PC-9 (cell line): ENCODE results near the gene OR4F15. TPM values are rescaled to one million over a fixed set of nuclear protein-coding genes. Genes with fewer than 3 reads are reported as not detected.
A peak's percentile ranks its signal among the peaks of the same experiment; 100 is the strongest.
"Not testable (repeated sequence)": the region's sequence is repeated elsewhere in the genome, so short reads cannot be mapped to it uniquely, and the experiment has no call there.

Experiments used
- BruUV-seq: library from RNA; stranded (reverse); fragments of 400-500 nt; replicated peaks from 2 replicates; lab custom pipeline; 2021; lab: Mats Ljungman, UMichigan
- CTCF ChIA-PET: fragments of 300-600 bp; sonication (Branson Sonifier 250); formaldehyde crosslinking; loops from one replicate; lab custom pipeline; 2022; ENCODE audit warnings: antibody characterized with exemption; lab: Charles Lee
- POLR2A ChIA-PET: fragments of 300-600 bp; sonication (Branson Sonifier 250); formaldehyde crosslinking; loops from one replicate; lab custom pipeline; 2022; ENCODE audit warnings: antibody characterized with exemption; ENCODE audit not compliant: unreplicated experiment; lab: Charles Lee
- DNase-seq, 2 experiments: peaks; one replicate each; pipeline versions ENCODE4 v3.0.0 to v3.0.0-alpha.2; 2015 to 2022; ENCODE audit warnings: mixed read lengths in 1 of 2
- H2AFZ ChIP-seq: fragments of 200-600 bp; sonication (generic); 2 replicates; pipeline ENCODE4 v1.8.1; 2017; ENCODE audit warnings: antibody characterized with exemption
- H3F3A ChIP-seq: fragments of 200-600 bp; sonication (generic); 2 replicates; pipeline ENCODE4 v1.8.1; 2017; ENCODE audit warnings: antibody characterized with exemption, mild to moderate bottlenecking, low read depth; ENCODE audit not compliant: insufficient read depth
- H3K27ac ChIP-seq: fragments of 200-600 bp; sonication (generic); 2 replicates; pipeline ENCODE4 v1.6.1; 2016; ENCODE audit warnings: mixed run types
- H3K27me3 ChIP-seq: fragments of 200-600 bp; sonication (generic); 2 replicates; pipeline ENCODE4 v1.6.1; 2016; ENCODE audit warnings: low read depth, mixed run types; ENCODE audit not compliant: insufficient read depth
- H3K36me3 ChIP-seq: fragments of 200-600 bp; sonication (generic); 2 replicates; pipeline ENCODE4 v1.6.1; 2016; ENCODE audit warnings: low read depth, mixed run types
- H3K4me1 ChIP-seq: fragments of 200-600 bp; sonication (generic); replicated peaks from 2 replicates; pipeline ENCODE4 v1.6.1; 2016; ENCODE audit warnings: mixed run types; ENCODE audit not compliant: insufficient read depth
- H3K4me2 ChIP-seq: fragments of 200-600 bp; sonication (generic); 2 replicates; pipeline ENCODE4 v1.6.1; 2017; ENCODE audit warnings: mixed run types
- H3K4me3 ChIP-seq: fragments of 200-600 bp; sonication (generic); 2 replicates; pipeline ENCODE4 v1.6.1; 2016; ENCODE audit warnings: mixed run types
- H3K79me2 ChIP-seq: fragments of 200-600 bp; sonication (generic); 2 replicates; pipeline ENCODE4 v1.6.1; 2017; ENCODE audit warnings: low read depth, mixed run types
- H3K9me2 ChIP-seq: fragments of 200-600 bp; sonication (generic); 2 replicates; pipeline ENCODE4 v1.8.1; 2017; ENCODE audit warnings: mild to moderate bottlenecking; ENCODE audit not compliant: insufficient read depth
- H3K9me3 ChIP-seq: fragments of 200-600 bp; sonication (generic); 2 replicates; pipeline ENCODE4 v1.8.1; 2016; ENCODE audit warnings: low read depth; ENCODE audit not compliant: insufficient read depth
- H4K20me1 ChIP-seq: fragments of 200-600 bp; sonication (generic); 2 replicates; pipeline ENCODE4 v1.8.1; 2017; ENCODE audit not compliant: insufficient read depth
- EZH2 ChIP-seq: fragments of 200-600 bp; sonication (generic); IDR thresholded peaks from 2 replicates; pipeline ENCODE4 v1.8.0; 2017; ENCODE audit warnings: antibody characterized with exemption, low read depth
- intact Hi-C: fragments of 100-400 bp; cut with micrococcal nuclease; formaldehyde crosslinking; loops from one replicate; pipeline ENCODE4 v1.10.0; 2022; ENCODE audit not compliant: unreplicated experiment
- total RNA-seq: library from RNA; stranded (reverse); gene quantifications from 2 replicates; pipeline ENCODE4 v1.2.3, GENCODE V29; 2021
- TF ChIP-seq, protein P1 (sequence below): fragments of 200-600 bp; sonication (generic); conservative IDR thresholded peaks from 2 replicates; pipeline ENCODE4 v1.6.1; 2017; ENCODE audit warnings: mixed run types, antibody characterized with exemption, mild to moderate bottlenecking, moderate library complexity

Gene OR4F15
- total RNA-seq, 1 experiment from 2014 or later = not detected

DNA sequence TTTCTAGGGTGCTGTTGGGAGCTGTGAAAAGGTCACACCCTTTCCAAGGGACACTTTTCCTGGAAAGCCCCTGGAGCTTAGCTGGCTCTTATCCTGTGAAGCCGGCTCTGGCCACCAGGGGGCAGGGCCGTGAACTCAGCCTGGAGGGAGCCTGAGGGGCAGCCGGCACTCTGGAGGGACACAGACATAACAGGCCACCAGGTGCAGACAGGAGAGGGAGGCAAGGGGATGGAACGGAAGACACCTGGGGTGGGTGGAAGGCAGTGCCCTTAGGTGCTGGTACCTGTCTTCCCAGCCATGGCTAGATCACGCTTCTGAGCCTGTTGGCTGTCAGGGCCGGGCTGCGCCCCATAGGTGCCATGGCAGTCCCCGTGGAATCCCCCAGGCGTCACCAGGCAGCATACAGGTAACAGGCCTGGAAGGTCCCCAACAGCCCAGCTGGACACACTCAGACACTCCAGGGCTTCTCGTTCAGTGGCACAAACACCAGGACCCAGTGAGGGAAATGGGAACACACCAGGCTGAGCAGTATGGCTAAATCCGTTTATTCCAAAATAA is 44.8 kb upstream of the OR4F15 start:
- TF ChIP-seq, protein P1, sequence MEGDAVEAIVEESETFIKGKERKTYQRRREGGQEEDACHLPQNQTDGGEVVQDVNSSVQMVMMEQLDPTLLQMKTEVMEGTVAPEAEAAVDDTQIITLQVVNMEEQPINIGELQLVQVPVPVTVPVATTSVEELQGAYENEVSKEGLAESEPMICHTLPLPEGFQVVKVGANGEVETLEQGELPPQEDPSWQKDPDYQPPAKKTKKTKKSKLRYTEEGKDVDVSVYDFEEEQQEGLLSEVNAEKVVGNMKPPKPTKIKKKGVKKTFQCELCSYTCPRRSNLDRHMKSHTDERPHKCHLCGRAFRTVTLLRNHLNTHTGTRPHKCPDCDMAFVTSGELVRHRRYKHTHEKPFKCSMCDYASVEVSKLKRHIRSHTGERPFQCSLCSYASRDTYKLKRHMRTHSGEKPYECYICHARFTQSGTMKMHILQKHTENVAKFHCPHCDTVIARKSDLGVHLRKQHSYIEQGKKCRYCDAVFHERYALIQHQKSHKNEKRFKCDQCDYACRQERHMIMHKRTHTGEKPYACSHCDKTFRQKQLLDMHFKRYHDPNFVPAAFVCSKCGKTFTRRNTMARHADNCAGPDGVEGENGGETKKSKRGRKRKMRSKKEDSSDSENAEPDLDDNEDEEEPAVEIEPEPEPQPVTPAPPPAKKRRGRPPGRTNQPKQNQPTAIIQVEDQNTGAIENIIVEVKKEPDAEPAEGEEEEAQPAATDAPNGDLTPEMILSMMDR = peak; percentile 30; the same call in 1 of the 2 replicates
- DNase-seq, H2AFZ ChIP-seq, intact Hi-C loops, H3K9me2 ChIP-seq, H3F3A ChIP-seq, CTCF ChIA-PET, POLR2A ChIA-PET, H3K79me2 ChIP-seq, H4K20me1 ChIP-seq, H3K4me3 ChIP-seq, H3K9me3 ChIP-seq, H3K4me2 ChIP-seq, BruUV-seq, H3K27ac ChIP-seq, H3K36me3 ChIP-seq, H3K4me1 ChIP-seq: not testable (repeated sequence)
- peaks cover 51% of the 10 kb centered on the region for H3K27me3 ChIP-seq

DNA sequence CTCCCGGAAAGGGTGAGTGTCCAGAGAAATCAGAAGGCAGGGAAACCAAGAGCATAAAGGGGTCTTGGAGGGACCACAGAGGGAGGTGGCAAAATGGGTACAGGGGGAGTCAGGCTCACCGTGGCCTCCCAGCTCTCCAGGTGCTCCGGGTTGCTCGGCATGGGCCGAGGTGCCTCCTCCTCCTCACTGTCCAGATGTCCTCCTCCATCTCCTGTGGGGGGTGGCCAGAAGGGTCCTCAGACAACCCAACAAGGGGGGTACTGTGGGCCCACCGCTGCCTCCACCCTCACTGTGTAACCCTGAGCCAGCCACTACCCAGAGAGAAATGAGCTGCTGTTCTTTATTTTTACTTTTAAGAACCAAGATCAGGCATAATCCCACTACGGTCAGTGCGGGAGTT is 39.1 kb upstream of the OR4F15 start:
- Histone ChIP-seq H3K4me3 (no peak overlapping the region), H3F3A (no peaks in the 10 kb centered on the region), H4K20me1 (no peaks in the 10 kb centered on the region), H3K27ac (no peak overlapping the region), H2AFZ (no peak overlapping the region), H3K9me2 (no peaks in the 10 kb centered on the region), H3K27me3 (peaks cover 83% of the 10 kb centered on the region), H3K36me3 (no peaks in the 10 kb centered on the region), H3K4me1 (no peaks in the 10 kb centered on the region), H3K4me2 (no peak overlapping the region), H3K9me3 (no peaks in the 10 kb centered on the region), H3K79me2 (no peaks in the 10 kb centered on the region)
- no TSS peak for BruUV-seq
- TF ChIP-seq, protein P1 = no peak
- TF ChIP-seq EZH2 = no peak
- DNase-seq = no peak
- CTCF ChIA-PET = no interaction called here
- intact Hi-C loops = no loop called here
- POLR2A ChIA-PET = no interaction called here

DNA sequence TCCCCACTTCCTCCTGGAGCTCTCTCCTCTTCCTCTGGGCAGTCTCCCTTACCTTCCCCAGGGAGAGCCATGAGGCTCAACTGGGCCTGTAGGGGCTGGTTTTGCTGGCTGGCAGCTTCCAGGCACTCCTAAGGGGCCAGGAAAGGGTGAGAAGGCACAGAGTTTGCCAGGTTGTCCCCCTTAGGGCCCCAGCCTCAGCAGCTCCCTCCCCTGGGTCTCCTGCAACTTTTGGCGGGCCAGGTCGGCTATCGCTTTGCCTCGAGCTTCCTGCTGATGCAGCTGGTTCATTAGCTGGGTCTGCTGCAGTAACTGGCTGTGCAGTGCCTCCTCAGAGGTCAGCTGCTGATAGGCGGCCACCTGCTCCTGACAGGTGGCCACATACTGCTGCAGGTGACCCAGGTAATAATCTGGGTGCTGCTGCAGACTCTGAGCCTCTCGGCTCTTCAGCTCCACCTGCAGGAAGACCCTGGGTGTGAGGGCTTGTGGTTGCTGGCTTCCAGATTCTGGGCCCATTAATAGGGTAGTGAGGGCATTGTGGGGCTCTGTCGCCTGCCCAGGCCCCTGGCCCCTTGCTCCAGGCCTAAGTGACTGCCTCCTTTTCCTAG is 38.4 kb upstream of the OR4F15 start:
- DNase-seq = peak in 1 of 2 experiments; percentile 38
- Histone ChIP-seq H2AFZ (no peak overlapping the region), H3K4me3 (no peak overlapping the region), H3K27ac (no peak overlapping the region), H3K4me2 (no peak overlapping the region), H3K27me3 (peaks cover 85% of the 10 kb centered on the region), H3K79me2 (no peaks in the 10 kb centered on the region), H3K4me1 (no peaks in the 10 kb centered on the region), H3F3A (no peaks in the 10 kb centered on the region), H4K20me1 (no peaks in the 10 kb centered on the region), H3K9me3 (no peaks in the 10 kb centered on the region), H3K9me2 (no peaks in the 10 kb centered on the region), H3K36me3 (no peaks in the 10 kb centered on the region)
- TF ChIP-seq, protein P1 = peak; percentile 47; the same call in 1 of the 2 replicates
- no peak for TF ChIP-seq EZH2
- intact Hi-C loops = no loop called here
- BruUV-seq = no TSS peak
- ChIA-PET CTCF (no interaction called here), POLR2A (no interaction called here)
